Activated naive CD8-positive, alpha-beta T cell treated with anti-CD3 and anti-CD28 coated beads, Interleukin-2, amount 50 U/mL, for 24 hours (primary cell): ENCODE measurements around the gene PDIA5.

Experiments
- ATAC-seq: fragments of 150-1000 bp; cut with Tn5 transposase; one replicate; pipeline ENCODE4 v1.10.0; 2021
- DNase-seq: peaks from one replicate; pipeline ENCODE4 v3.0.0; 2021
- H3K27ac Mint-ChIP-seq: one replicate; pipeline ENCODE4 v1.8.0; 2021; ENCODE audit warnings: mild to moderate bottlenecking, mixed read lengths
- H3K27me3 Mint-ChIP-seq: one replicate; pipeline ENCODE4 v1.8.0; 2021; ENCODE audit warnings: mixed read lengths
- H3K36me3 Mint-ChIP-seq: one replicate; pipeline ENCODE4 v1.8.0; 2021; ENCODE audit warnings: low read depth, mixed read lengths
- H3K4me1 Mint-ChIP-seq: one replicate; pipeline ENCODE4 v1.8.0; 2021; ENCODE audit warnings: mixed read lengths
- H3K4me3 Mint-ChIP-seq: one replicate; pipeline ENCODE4 v1.8.0; 2021; ENCODE audit warnings: mild to moderate bottlenecking, moderate library complexity, mixed read lengths
- H3K9me3 Mint-ChIP-seq: one replicate; pipeline ENCODE4 v1.8.0; 2021; ENCODE audit warnings: mixed read lengths

Gene PDIA5

DNA sequence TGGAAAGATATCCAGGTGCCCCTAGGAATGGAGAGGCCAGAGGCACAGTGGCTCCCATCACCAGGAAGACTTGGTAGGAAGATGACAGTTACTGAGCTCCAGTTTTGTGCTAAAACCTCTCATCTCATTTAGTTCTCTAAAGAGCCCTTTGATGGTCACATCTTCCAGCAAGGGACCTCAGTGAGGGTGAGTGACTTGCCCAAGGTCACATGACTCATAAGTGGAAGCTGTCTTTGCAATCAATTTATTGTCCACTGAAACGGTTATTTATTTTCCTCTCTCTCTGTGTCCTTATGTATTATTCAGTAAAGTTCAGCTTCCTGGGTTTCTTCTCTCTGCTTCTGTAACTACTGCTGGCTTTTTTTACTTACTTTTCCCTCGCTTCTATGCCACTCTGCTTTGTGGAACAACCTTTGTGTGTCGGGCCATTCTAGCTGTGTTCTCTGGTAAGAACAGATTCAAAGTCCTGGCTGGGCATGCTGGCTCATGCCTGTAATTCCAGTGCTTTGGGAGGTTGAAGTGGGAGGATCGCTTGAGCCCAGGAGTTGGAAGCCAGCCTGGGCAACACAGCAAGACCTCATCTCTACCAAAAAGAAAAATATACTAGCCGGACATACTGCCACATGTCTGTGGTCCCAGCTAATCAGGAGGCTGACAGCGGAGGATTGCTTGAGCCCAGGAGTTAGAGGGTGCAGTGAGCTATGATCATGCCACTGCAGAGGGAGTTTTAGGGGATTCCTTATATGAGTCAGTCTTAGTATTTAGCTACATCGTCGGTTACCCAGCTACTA lies 55.9 kb downstream of the PDIA5 start:
- ATAC-seq (no peak), DNase-seq (no peak)
- Mint-ChIP-seq H3K27me3 (no peaks in the 10 kb centered on the region), H3K4me3 (no peak overlapping the region), H3K9me3 (no peaks in the 10 kb centered on the region), H3K27ac (no peak overlapping the region), H3K4me1 (no peaks in the 10 kb centered on the region), H3K36me3 (peaks cover 30% of the 10 kb centered on the region)

DNA sequence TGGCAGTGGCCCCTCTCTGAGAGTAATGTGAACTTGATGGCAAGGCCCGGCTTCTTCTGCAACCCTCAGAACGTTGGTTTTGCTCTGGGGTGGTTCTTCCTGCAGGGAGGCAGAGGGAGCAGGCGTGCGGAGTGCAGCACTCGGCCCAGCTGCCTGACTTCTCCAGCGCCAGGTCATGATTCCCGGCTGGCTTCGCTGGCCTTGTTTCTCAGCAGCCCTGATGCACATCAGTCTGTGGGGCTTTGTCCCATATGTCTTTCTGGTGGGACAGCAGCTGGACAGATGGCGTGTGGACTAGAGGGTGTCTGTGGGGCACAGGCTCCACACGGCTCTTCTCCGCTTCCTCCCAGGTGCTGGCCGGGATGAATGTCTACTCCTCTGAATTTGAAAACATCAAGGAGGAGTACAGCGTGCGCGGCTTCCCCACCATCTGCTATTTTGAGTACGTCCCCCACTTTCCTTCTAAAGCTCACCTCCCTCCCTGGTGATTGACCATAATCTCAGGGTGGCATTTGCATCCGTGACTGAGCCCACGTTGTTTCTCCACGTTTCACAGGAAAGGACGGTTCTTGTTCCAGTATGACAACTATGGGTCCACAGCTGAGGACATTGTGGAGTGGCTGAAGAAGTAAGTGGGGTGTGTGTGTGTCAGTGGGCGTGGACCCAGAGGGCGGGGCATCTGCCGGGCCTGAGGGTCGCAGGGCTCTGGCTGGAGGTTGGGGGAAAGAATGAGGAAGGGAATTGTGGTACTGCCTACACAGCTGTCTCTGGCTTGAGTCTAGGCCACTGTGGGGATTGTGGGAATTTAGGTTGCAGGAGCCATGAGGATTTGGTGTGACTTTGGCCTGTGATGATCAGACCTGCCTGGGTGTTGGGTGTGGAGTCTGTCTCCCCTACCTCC lies 57.1 kb downstream of the PDIA5 start:
- no peak overlapping the region for H3K4me3 Mint-ChIP-seq
- H3K9me3 Mint-ChIP-seq = no peaks in the 10 kb centered on the region
- no peaks in the 10 kb centered on the region for H3K27me3 Mint-ChIP-seq
- H3K36me3 Mint-ChIP-seq = peaks cover 29% of the 10 kb centered on the region
- H3K4me1 Mint-ChIP-seq = no peaks in the 10 kb centered on the region
- DNase-seq = no peak
- no peak overlapping the region for H3K27ac Mint-ChIP-seq
- no peak for ATAC-seq

DNA sequence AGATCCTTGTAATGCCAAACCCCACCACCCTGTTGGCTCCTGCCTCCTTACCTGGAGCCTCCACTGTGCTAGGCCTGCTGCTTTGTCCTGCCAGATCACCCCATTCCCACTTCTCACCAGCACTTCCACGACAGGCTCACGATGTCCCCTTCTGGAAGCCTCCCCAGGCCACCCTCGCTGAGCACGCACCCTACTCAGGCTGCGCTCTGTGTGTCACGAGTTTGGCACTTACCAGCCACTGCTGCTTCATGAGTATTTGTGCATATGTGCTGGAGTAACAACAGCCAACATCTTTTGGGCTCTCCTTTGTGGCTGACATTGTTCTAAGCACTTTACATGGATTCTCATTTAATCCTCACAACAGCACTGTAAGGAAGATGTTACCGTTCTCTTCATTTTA lies 58.1 kb downstream of the PDIA5 start:
- peaks cover 33% of the 10 kb centered on the region for H3K36me3 Mint-ChIP-seq
- ATAC-seq = no peak

DNA sequence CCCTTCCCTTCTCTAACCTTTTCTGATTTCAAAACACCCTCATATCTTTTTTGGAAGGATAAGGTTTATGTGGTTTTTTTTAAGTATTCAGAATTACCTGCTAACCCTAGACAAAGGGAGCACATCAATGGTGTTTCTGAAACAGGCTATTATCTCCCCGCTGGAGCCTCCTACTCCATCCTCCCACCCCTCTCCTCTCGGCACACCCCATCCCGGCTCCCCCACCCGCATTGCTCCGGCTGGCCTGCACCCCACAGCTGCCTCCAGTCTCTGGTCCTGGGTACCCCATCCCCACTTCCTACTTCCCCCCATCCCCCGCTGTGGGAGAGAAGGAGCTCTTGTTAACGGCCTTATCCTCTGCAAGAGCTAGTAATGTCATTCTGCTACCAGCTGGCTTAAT lies 59.2 kb downstream of the PDIA5 start:
- no peak for ATAC-seq
- no peaks in the 10 kb centered on the region for H3K4me1 Mint-ChIP-seq
- peaks cover 38% of the 10 kb centered on the region for H3K36me3 Mint-ChIP-seq

More for the DNA sequence above, 58.1 kb downstream of the PDIA5 start:
- H3K4me1 Mint-ChIP-seq = no peaks in the 10 kb centered on the region
- no peaks in the 10 kb centered on the region for H3K27me3 Mint-ChIP-seq
- H3K9me3 Mint-ChIP-seq = no peaks in the 10 kb centered on the region
- H3K27ac Mint-ChIP-seq = no peak overlapping the region
- DNase-seq = no peak
- no peak overlapping the region for H3K4me3 Mint-ChIP-seq

DNA sequence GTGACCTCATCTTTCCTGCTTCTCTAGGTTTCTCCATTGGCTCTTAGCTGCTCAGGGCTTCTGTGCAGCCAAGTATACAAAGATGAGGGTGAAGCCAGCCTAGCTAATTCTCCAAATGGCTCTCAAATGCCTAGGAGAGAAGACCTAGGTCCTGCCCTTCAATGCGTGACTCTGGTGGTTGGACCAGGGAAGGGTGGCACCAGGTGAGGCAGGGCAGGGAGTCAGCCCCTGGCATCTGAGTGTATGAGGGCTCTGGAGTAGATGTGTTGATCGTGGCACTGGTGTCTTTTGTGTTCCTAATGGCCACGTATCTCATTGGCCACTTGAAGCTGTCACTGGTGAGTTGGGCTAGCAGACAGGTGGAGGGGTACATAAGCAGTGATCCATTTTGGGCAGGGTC lies 59.8 kb downstream of the PDIA5 start:
- Mint-ChIP-seq H3K4me3 (no peak overlapping the region), H3K27ac (no peak overlapping the region), H3K4me1 (no peaks in the 10 kb centered on the region), H3K9me3 (no peaks in the 10 kb centered on the region), H3K36me3 (peaks cover 34% of the 10 kb centered on the region), H3K27me3 (no peaks in the 10 kb centered on the region)
- DNase-seq (no peak), ATAC-seq (no peak)

More for the DNA sequence above, 59.2 kb downstream of the PDIA5 start:
- Mint-ChIP-seq H3K9me3 (no peaks in the 10 kb centered on the region), H3K4me3 (no peak overlapping the region), H3K27me3 (no peaks in the 10 kb centered on the region), H3K27ac (no peak overlapping the region)
- DNase-seq = no peak

DNA sequence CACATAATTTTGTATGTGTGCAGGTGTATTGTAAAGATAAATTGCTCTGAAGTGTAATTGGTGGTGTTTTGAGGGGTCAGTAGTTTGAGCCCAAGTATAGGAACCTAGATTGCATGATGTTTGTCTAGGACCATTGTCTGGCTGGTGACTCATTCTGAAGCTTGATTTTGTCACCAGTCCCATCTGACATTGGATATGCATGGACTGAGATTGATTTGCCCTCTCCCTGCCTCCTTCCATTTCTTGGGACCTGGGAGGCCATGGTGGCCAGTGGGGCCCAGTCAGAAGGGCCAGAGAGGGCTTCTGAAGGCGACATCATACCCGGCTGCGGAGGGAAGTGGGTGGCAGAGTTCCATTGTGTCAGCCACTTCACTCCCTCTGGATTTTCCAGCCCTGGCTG lies 62.3 kb downstream of the PDIA5 start:
- ATAC-seq (no peak), DNase-seq (no peak)
- no peaks in the 10 kb centered on the region for H3K9me3 Mint-ChIP-seq
- H3K27ac Mint-ChIP-seq = no peak overlapping the region
- H3K36me3 Mint-ChIP-seq = peaks cover 37% of the 10 kb centered on the region
- no peaks in the 10 kb centered on the region for H3K27me3 Mint-ChIP-seq
- no peaks in the 10 kb centered on the region for H3K4me1 Mint-ChIP-seq
- no peak overlapping the region for H3K4me3 Mint-ChIP-seq

DNA sequence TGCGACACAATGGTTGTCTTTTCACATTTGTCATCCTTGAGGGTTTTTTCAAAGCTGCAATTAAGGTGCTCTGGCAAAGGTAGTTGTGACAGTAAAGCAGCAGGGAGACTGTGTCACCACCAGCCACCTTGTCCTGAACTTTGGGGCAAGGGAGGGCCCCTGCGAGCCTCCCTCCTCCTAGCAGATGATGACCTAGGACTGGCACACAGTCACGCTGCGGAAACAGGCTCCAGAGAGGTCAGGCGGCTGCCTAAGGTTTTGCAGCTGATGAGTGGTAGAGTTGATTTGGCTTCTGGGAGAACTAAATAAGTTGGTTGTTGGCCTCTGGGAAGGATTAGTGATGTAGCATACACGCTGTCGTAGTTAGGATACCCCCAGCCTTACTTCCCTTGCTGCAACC lies 62.7 kb downstream of the PDIA5 start:
- H3K27ac Mint-ChIP-seq = no peak overlapping the region
- no peak overlapping the region for H3K4me3 Mint-ChIP-seq
- H3K4me1 Mint-ChIP-seq = no peaks in the 10 kb centered on the region
- ATAC-seq (no peak), DNase-seq (no peak)
- no peaks in the 10 kb centered on the region for H3K9me3 Mint-ChIP-seq
- H3K36me3 Mint-ChIP-seq = peaks cover 37% of the 10 kb centered on the region
- H3K27me3 Mint-ChIP-seq = no peaks in the 10 kb centered on the region

DNA sequence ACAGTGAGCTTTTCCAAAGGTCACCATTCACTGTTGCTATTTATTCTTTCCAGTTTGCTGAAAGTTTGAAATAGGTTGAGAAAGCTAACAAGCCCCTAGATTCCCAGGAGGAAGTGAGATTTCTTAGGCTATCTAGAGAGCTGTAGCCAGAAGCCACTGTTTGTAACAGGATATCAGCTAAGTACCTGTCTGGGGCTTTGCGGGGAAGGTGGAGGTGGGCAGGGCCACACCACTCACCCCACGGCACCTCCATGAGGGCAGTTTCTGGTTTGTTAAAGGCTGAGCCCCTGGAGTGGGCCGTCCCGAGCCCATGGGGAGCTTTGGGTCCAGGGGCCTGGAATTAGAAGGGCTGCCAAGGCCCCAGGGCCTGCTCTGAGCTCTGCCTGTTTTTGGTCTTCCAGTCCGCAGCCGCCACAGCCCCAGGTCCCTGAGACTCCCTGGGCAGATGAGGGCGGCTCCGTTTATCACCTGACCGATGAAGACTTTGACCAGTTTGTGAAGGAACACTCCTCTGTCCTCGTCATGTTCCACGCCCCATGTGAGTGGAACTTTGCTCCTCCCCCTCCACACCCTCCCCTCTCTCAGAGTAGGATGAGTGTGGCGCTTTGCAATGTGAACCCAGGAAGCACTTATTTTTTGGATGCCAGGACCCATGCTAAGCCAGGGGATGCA lies 63.4 kb downstream of the PDIA5 start:
- H3K27ac Mint-ChIP-seq = no peak overlapping the region
- H3K4me3 Mint-ChIP-seq = no peak overlapping the region
- no peaks in the 10 kb centered on the region for H3K27me3 Mint-ChIP-seq
- peaks cover 36% of the 10 kb centered on the region for H3K36me3 Mint-ChIP-seq
- no peaks in the 10 kb centered on the region for H3K4me1 Mint-ChIP-seq
- DNase-seq (no peak), ATAC-seq (no peak)
- H3K9me3 Mint-ChIP-seq = no peaks in the 10 kb centered on the region

DNA sequence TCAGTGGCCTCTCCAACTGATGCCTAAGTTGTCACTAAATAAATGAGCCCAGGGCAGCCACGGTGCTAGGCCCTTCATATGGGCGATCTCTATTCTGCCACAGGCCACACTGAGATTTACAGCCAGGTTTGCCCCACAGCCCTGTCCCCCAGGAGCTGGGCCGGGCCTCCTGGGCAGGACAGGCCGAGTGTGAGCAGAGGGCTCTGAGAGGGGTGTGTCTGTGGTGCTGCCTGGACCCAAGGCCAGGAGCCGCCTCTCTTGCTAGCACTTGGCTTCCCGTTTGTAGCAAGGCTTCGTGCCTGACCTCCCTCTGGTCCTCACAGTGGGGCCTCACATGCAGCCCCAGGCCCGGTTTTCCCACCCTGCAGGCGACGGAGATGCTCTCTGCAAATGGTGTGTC lies 67.8 kb downstream of the PDIA5 start:
- H3K4me3 Mint-ChIP-seq = no peak overlapping the region
- no peaks in the 10 kb centered on the region for H3K9me3 Mint-ChIP-seq
- no peak for DNase-seq
- H3K36me3 Mint-ChIP-seq = peaks cover 26% of the 10 kb centered on the region
- no peaks in the 10 kb centered on the region for H3K4me1 Mint-ChIP-seq
- ATAC-seq = no peak
- H3K27ac Mint-ChIP-seq = no peak overlapping the region
- H3K27me3 Mint-ChIP-seq = no peaks in the 10 kb centered on the region

DNA sequence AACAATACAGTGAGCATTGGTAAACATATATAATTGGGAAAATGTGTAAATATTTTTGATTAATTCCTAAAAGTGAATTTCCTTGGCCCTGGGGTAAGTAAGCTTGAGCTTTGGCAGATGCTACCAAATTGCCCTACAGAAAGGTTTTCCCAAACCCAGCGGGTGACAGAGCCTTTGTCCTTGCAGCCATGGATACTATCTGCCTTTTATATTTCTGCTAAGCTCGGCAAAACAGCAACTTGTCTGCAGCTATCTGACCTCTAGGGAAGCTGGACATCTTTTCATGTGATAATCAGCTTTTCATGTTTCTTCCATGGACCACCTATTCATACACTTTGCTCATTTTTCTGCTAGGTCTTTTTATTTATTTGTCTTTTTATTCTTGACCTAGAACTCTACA lies 70.2 kb downstream of the PDIA5 start:
- H3K9me3 Mint-ChIP-seq = no peaks in the 10 kb centered on the region
- no peaks in the 10 kb centered on the region for H3K4me1 Mint-ChIP-seq
- H3K27ac Mint-ChIP-seq = no peak overlapping the region
- peaks cover 17% of the 10 kb centered on the region for H3K36me3 Mint-ChIP-seq
- DNase-seq = no peak
- no peaks in the 10 kb centered on the region for H3K27me3 Mint-ChIP-seq
- no peak for ATAC-seq
- H3K4me3 Mint-ChIP-seq = no peak overlapping the region

DNA sequence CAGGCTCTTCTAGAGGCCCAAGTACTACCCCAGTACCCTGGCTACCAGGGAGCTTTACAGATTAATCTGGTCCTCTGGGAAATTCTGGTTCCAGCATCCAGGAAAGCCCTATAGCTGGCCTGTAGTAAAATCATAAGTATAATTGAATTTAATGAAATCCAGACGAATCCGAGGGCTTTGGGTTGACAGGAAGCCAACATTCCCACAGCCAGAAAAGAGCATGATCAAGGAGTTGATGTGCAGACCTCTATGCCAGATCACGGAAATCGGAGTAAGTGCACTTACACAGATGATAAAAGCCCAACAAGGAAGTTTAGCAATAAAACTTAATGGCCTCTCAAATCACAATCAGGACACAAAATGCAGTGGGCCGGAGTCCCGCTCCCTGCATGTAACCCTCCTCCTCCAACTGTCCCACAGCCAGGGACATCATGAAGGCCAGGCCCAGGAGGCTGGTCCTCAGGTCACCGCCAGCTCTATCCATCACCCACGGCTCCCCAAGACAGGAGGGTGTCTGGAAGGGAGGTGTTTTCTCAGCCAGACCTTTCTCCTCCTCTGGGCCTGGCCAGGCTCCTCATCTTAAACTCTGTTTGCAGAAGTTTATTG lies 72.1 kb downstream of the PDIA5 start:
- Mint-ChIP-seq H3K27me3 (no peaks in the 10 kb centered on the region), H3K9me3 (no peaks in the 10 kb centered on the region), H3K4me3 (no peak overlapping the region), H3K4me1 (no peaks in the 10 kb centered on the region), H3K36me3 (peaks cover 18% of the 10 kb centered on the region), H3K27ac (no peak overlapping the region)
- no peak for DNase-seq
- no peak for ATAC-seq

DNA sequence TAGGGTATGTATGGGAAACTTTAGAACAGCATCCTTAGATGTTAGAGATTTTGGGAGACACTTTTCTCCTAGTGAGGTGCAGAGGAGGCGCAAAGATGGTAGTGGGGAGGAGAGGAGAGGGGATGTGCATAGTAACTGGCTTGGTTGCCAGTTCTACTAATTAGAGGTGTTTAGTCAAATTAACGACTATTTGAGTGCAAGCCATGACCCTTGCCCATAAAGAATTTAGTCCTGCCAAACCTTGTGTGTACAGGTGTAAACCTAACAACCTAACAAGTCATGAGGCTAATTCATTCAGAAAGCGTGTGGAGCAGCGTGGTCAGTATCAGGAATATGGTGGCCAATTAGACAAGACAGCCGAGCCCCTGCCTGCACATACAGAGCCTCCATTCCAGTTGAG lies 72.7 kb downstream of the PDIA5 start:
- H3K27me3 Mint-ChIP-seq = no peaks in the 10 kb centered on the region
- no peak overlapping the region for H3K27ac Mint-ChIP-seq
- ATAC-seq (no peak), DNase-seq (no peak)
- H3K4me1 Mint-ChIP-seq = no peaks in the 10 kb centered on the region
- no peak overlapping the region for H3K4me3 Mint-ChIP-seq
- H3K36me3 Mint-ChIP-seq = peaks cover 22% of the 10 kb centered on the region
- no peaks in the 10 kb centered on the region for H3K9me3 Mint-ChIP-seq

DNA sequence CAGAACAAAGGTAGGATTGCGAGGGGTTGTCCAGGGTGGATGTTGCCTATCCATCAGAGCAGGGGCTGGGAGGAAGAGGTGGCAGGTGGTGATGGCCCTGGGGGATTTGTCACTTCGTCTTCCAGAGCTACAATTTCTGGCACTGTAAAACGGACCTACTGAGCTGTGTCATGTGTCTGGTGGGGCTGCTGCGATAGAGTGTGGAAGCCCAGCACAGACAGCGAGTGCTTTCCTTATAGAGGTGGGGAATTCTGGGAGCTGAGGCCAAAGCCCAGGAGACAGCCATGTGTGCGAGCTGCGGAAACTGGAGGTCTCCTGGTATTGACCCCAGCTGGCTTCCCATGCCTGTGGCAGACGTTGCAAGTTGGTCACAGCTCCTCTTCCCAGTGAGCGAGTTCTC lies 73.7 kb downstream of the PDIA5 start:
- Mint-ChIP-seq H3K9me3 (no peaks in the 10 kb centered on the region), H3K4me3 (no peak overlapping the region), H3K27ac (no peak overlapping the region), H3K27me3 (no peaks in the 10 kb centered on the region), H3K36me3 (peaks cover 19% of the 10 kb centered on the region), H3K4me1 (no peaks in the 10 kb centered on the region)
- no peak for ATAC-seq
- DNase-seq = no peak

DNA sequence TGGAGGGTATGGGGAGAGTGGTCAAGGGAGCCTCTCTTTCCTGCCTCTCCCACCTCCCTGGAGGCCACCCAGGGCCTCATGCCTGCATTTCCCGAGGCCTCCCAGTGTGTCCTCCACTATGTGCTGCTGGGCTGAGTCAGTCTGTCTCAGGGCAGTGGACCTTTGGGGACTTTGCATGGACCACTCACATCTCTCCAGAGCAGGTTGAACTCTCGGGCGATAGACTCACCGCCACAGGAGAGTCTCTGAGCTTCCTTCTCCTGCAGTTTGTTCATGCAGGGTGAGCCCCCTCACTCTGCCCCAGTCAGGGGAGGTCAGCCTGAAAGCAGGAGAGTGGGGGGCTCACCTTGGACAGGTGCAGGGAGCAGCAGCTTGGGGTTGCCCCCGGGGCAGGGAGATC lies 74.5 kb downstream of the PDIA5 start:
- H3K4me1 Mint-ChIP-seq = no peaks in the 10 kb centered on the region
- H3K27ac Mint-ChIP-seq = no peak overlapping the region
- no peak overlapping the region for H3K4me3 Mint-ChIP-seq
- DNase-seq (no peak), ATAC-seq (no peak)
- no peaks in the 10 kb centered on the region for H3K27me3 Mint-ChIP-seq
- H3K9me3 Mint-ChIP-seq = no peaks in the 10 kb centered on the region
- H3K36me3 Mint-ChIP-seq = peaks cover 23% of the 10 kb centered on the region
